Measurements from ENCODE around the gene CCDC187.
"Not testable (repeated sequence)": the region's sequence is repeated elsewhere in the genome, so short reads cannot be mapped to it uniquely, and the experiment has no call there.

CCDC187 gene

GRCh38 chr9:136274786-136275654 is 28.9 kb downstream of the CCDC187 start:
- DNase-seq = no peak
- Mint-ChIP-seq H3K27me3 (peaks cover 4% of the 10 kb centered on the region), H3K4me3 (no peak overlapping the region), H3K36me3 (ENCODE audit: low read depth) (no peaks in the 10 kb centered on the region), H3K4me1 (ENCODE audit: low read depth) (no peaks in the 10 kb centered on the region), H3K27ac (no peak overlapping the region), H3K9me3 (no peaks in the 10 kb centered on the region)

DNA sequence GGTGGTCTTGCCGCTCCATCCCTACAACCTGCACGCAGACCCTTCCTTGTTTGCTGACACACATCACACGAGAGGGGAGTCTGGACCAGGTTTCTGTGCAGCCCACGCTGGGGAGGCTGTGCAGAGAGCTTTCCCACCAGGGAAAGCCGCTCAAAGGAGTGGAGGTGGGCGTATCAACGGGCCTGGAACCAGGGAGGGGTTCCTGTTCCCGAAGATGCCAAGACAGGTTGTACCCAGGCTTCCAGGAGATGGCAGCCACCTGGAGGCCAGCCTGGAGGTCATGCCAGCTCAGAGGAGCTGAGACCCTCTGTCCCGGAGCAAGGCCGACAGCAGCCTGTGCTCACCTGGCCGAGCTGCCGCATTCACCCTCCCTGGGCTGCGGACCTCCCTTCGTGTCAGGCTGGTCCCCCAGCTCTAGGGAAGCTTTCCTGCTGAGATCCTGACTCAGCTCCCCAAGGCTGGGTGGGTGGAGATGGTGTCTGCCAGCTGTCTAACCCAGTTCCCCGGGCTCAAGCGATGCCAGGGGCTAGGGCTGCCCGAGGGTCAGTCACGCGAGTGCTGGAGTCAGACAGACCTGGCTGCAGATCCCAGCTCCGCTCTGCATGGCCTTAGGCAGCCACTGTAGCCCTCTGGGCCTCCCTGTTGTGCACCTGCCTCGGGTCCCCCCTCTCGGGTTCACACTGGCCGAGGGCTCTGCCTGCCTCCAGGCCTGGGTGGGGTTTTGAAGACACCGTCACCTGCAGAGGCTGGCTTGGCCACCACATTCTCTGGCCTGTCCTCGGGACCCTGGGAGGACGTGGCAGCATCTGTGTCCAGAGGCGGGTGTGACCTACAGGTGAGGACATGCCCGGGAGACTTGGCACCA is 29.7 kb downstream of the CCDC187 start:
- DNase-seq = no peak
- H3K27ac Mint-ChIP-seq = no peak overlapping the region
- no peak overlapping the region for H3K4me3 Mint-ChIP-seq
- no peaks in the 10 kb centered on the region for H3K4me1 Mint-ChIP-seq (ENCODE audit: low read depth)
- peaks cover 4% of the 10 kb centered on the region for H3K27me3 Mint-ChIP-seq
- no peaks in the 10 kb centered on the region for H3K36me3 Mint-ChIP-seq (ENCODE audit: low read depth)
- no peaks in the 10 kb centered on the region for H3K9me3 Mint-ChIP-seq

DNA sequence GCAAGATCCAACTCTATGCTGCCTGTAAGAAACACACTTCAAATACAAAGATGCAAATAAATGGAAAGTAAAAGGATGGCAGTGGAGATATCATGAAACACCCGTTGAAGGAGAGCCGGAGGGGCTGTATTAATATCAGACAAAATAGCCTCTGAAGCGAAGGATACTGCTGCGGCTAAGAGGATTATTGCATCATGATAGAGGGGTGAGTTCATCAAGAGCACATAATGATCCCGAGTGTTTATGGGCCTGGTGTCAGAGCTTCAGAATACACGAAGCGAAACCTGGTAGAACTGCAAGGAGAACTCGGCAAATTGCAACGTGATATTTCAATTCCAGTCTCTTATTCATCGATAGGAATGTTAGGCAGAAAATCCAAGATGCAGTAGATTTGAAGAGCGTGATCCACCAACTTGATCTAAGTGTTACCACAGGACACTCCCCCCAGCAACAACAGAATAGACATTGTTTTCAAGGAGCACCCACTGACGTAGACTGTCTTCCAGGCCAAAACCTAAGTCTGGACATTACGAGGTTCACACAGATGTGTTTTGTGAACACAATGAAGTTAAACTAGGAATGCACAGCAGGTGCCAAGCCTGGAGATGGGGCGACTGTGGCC is 30.5 kb downstream of the CCDC187 start:
- Mint-ChIP-seq H3K27ac (no peak overlapping the region), H3K4me3 (no peak overlapping the region), H3K9me3 (no peaks in the 10 kb centered on the region), H3K27me3 (peaks cover 4% of the 10 kb centered on the region), H3K4me1 (ENCODE audit: low read depth) (no peaks in the 10 kb centered on the region), H3K36me3 (ENCODE audit: low read depth) (no peaks in the 10 kb centered on the region)
- no peak for DNase-seq

DNA sequence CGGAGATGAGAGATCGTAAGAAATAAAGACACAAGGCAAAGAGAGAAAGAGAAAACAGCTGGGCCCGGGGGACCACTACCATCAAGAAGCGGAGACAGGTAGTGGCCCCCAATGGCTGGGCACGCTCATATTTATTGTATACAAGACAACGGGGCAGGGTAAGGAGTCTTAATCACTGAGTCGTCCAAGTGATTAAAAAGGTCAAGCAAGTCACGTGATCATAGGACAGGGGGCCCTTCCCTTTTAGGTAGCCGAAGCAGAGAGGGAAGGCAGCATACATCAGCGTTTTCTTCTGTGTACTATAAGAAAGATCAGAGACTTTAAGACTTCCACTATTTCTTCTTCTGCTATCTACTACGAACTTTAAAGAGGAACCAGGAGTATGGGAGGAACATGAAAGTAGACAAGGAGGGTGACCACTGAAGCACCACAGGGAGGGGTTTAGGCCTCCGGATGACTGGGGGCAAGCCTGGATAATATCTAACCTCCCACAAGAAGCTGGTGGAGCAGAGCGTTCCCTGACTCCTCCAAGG is 33.7 kb downstream of the CCDC187 start:
- no peak for DNase-seq
- no peak overlapping the region for H3K4me3 Mint-ChIP-seq
- peaks cover under 1% of the 10 kb centered on the region for H3K27me3 Mint-ChIP-seq
- H3K27ac Mint-ChIP-seq = no peak overlapping the region
- no peaks in the 10 kb centered on the region for H3K36me3 Mint-ChIP-seq (ENCODE audit: low read depth)
- peaks cover 12% of the 10 kb centered on the region for H3K4me1 Mint-ChIP-seq (ENCODE audit: low read depth)
- H3K9me3 Mint-ChIP-seq = no peaks in the 10 kb centered on the region

DNA sequence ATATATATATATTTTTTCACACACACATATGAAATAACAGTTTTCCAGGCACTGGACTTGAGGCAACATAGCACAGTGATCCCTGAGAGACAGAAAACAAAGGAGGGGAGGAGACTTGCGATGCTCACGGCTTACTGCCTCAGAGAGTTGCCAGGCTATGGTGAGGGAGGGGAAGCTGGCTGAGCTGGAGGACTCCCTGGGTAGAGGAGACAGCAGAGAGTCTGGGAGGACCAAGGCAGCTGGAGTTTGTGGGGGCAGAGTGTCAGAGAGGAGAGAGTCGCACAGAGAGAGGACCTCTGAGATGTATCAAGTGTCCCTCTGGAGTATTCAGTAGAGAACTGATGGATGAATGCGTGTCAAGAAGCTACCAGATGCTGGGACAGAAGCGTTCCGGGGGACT is 35.2 kb downstream of the CCDC187 start:
- H3K9me3 Mint-ChIP-seq = no peaks in the 10 kb centered on the region
- no peak for DNase-seq
- H3K4me1 Mint-ChIP-seq (ENCODE audit: low read depth) = peaks cover 12% of the 10 kb centered on the region
- H3K27me3 Mint-ChIP-seq = no peaks in the 10 kb centered on the region
- no peak overlapping the region for H3K4me3 Mint-ChIP-seq
- no peak overlapping the region for H3K27ac Mint-ChIP-seq
- no peaks in the 10 kb centered on the region for H3K36me3 Mint-ChIP-seq (ENCODE audit: low read depth)

- Mint-ChIP-seq H3K27me3 (no peaks in the 10 kb centered on the region), H3K4me3 (peak overlapping the region; percentile 75), H3K9me3 (no peaks in the 10 kb centered on the region), H3K27ac (peak overlapping the region; percentile 72), H3K4me1 (ENCODE audit: low read depth) (peaks cover 12% of the 10 kb centered on the region), H3K36me3 (ENCODE audit: low read depth) (no peaks in the 10 kb centered on the region)
- no peak for DNase-seq
These were observed 35.6 kb downstream of the CCDC187 start for GRCh38 chr9:136268318-136268717.

DNA sequence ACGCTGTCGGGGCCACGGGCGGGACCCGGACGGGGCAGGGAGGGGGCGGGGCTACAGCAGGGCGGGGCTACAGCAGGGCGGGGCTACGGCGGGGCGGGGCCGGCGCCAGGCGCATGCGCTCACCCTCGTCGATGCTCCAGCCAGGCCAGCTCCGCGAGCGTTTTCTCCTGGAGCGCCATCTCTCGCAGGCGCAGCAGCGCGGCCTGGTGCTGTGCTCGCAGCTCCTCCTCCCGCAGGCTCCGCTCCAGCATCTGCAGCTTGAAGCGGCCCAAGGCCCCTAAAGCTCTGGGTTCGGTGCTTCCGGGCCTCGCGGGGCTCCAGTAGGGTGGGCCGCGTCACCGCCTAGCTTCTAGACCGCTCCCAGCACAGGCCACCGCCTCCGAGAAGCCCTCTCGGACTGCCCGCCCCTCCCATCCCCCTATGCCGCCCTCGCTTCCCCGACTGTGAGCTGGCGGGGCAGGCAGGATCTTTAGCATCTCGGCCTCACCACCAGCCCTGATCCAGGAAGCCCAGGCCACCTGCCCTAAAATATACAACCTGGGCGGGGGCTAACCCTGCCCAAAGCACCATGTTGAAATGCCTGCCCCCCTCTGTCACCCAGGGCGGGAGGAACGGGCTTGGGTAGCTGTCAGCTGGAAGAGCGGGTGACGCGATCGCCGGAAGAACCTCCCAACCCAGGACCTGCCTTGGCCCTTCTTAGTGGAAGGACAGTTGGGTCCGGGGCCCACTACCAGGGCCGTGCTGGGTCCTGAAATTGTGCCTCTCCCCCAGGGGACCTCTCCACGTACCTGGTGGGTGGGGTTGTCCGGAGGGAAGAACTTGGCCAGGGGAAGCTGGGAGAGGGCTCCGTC is 36.4 kb downstream of the CCDC187 start:
- H3K4me3 Mint-ChIP-seq = peak overlapping the region; percentile 75
- DNase-seq = peak; percentile 95

GRCh38 chr9:136266641-136267040 is 37.3 kb downstream of the CCDC187 start:
- not testable (repeated sequence) for H3K27me3 Mint-ChIP-seq; H3K9me3 Mint-ChIP-seq; DNase-seq; H3K36me3 Mint-ChIP-seq (ENCODE audit: low read depth)
- peak overlapping the region; percentile 82 for H3K27ac Mint-ChIP-seq
- peak overlapping the region; percentile 75 for H3K4me3 Mint-ChIP-seq
- H3K4me1 Mint-ChIP-seq (ENCODE audit: low read depth) = peaks cover 12% of the 10 kb centered on the region

More for the DNA sequence above, 36.4 kb downstream of the CCDC187 start:
- H3K36me3 Mint-ChIP-seq (ENCODE audit: low read depth) = no peaks in the 10 kb centered on the region
- peak overlapping the region; percentile 82 for H3K27ac Mint-ChIP-seq
- H3K9me3 Mint-ChIP-seq = no peaks in the 10 kb centered on the region
- peaks cover 12% of the 10 kb centered on the region for H3K4me1 Mint-ChIP-seq (ENCODE audit: low read depth)
- H3K27me3 Mint-ChIP-seq = no peaks in the 10 kb centered on the region

GRCh38 chr9:136265561-136266355 is 38.1 kb downstream of the CCDC187 start:
- Mint-ChIP-seq H3K4me1 (ENCODE audit: low read depth) (peaks cover 12% of the 10 kb centered on the region), H3K9me3 (no peaks in the 10 kb centered on the region), H3K27me3 (no peaks in the 10 kb centered on the region), H3K4me3 (no peak overlapping the region), H3K27ac (no peak overlapping the region), H3K36me3 (ENCODE audit: low read depth) (no peaks in the 10 kb centered on the region)
- no peak for DNase-seq

DNA sequence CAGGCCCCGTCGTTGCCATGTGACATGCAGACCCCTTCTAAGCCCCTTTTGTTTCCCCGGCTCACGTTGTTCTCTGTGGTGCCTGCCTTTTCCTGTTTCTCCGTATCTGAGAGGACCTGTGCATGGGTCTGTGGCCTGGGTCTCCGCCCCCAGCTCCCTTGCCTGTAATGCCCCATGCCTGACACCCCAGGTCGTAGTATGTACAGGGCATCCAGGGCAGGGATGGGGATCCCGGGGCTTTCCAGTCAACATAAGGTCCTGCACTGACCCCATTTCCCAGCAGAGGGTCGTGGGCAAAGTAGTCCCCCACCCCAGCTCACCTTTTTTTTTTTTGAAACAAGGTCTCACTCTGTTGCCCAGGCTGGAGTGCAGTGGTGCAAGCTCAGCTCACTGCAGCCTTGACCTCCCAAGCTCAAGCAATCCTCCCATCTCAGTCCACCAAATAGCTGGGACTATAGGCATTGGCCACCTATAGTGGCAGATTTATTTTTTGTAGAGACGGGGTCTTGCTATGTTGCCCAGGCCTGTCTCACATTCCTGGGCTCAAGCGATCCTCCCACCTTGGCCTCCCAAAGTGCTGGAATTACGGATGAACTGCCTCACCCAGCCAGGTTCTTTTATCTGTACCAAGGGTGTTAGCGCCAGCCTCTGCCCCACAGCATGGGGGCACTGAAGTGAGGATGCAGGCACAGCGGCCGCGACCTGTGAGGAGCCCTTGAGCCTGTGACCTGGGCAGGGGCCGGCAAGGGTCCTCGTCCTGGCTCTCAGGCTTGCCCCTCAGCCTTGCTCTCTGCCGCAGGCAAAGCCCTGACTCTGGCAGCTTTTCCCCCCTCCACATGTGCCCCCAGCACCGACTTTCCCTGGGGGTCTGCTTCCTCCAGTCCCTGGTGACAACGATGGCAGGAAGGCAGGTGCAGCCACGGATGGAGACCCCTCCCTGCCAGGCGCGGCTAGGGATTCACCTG is 39.2 kb downstream of the CCDC187 start:
- H3K4me3 Mint-ChIP-seq = no peak overlapping the region
- H3K27me3 Mint-ChIP-seq = no peaks in the 10 kb centered on the region
- H3K36me3 Mint-ChIP-seq (ENCODE audit: low read depth) = no peaks in the 10 kb centered on the region
- no peak for DNase-seq
- H3K4me1 Mint-ChIP-seq (ENCODE audit: low read depth) = peaks cover 12% of the 10 kb centered on the region
- H3K27ac Mint-ChIP-seq = no peak overlapping the region
- no peaks in the 10 kb centered on the region for H3K9me3 Mint-ChIP-seq

DNA sequence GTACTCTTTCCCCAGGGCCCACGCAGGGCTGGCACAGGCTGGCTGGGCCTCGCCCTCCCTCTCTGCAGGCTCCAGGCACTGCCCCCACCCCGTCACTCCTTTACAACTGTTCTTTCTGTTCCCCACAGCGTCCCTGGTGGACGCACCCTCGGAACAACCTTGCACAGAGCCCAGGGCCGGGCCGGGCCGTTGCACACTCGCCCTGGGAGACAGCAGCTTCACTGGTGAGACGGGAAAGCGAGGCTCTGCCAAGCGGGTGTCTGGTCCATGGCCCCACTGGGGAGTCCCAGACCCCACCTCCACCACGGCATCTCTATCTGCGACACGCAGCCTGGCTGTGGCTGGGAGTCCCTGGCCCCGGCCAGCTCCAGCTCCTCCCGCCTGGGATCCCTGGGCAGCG is 39.9 kb downstream of the CCDC187 start:
- Mint-ChIP-seq H3K27me3 (no peaks in the 10 kb centered on the region), H3K9me3 (no peaks in the 10 kb centered on the region), H3K36me3 (ENCODE audit: low read depth) (no peaks in the 10 kb centered on the region), H3K4me1 (ENCODE audit: low read depth) (peaks cover 12% of the 10 kb centered on the region), H3K27ac (no peak overlapping the region), H3K4me3 (no peak overlapping the region)
- no peak for DNase-seq

- Mint-ChIP-seq H3K27ac (no peak overlapping the region), H3K4me1 (ENCODE audit: low read depth) (peaks cover 9% of the 10 kb centered on the region), H3K36me3 (ENCODE audit: low read depth) (no peaks in the 10 kb centered on the region), H3K4me3 (no peak overlapping the region), H3K27me3 (no peaks in the 10 kb centered on the region), H3K9me3 (no peaks in the 10 kb centered on the region)
- DNase-seq = no peak
These were observed 41.2 kb downstream of the CCDC187 start for GRCh38 chr9:136262671-136263178.

All from activated T-cell treated with anti-CD3 and anti-CD28 coated beads, Interleukin-2, amount 50 U/mL, for 24 hours (primary cell).